Osteoblast (primary cell): ENCODE results near the gene CIITA. TPM values are rescaled to one million over a fixed set of nuclear protein-coding genes. Genes with fewer than 3 reads are reported as not detected.
A peak's percentile ranks its signal among the peaks of the same experiment; 100 is the strongest.

Experiments used
- DNase-seq: peaks from one replicate; pipeline ENCODE4 v3.0.0; 2011; ENCODE audit warnings: low spot score, mixed read lengths; ENCODE audit not compliant: insufficient read length; ENCODE audit errors: missing footprints
- H2AFZ ChIP-seq: 2 replicates; pipeline ENCODE4 v1.6.0; 2011; ENCODE audit warnings: mild to moderate bottlenecking, low read length
- H3K27ac ChIP-seq: 2 replicates; pipeline ENCODE4 v1.5.1; 2011; ENCODE audit warnings: mild to moderate bottlenecking, low read depth, low read length, moderate library complexity
- H3K27me3 ChIP-seq: 2 replicates; pipeline ENCODE4 v1.6.0; 2012; ENCODE audit warnings: mild to moderate bottlenecking, control low read depth, inconsistent platforms, low read length, moderate library complexity; ENCODE audit not compliant: insufficient read depth
- H3K36me3 ChIP-seq: 2 replicates; pipeline ENCODE4 v1.5.1; 2011; ENCODE audit warnings: mild to moderate bottlenecking, low read length, control low read depth, moderate library complexity; ENCODE audit not compliant: insufficient read depth
- H3K4me1 ChIP-seq: 2 replicates; pipeline ENCODE4 v1.5.1; 2011; ENCODE audit warnings: mild to moderate bottlenecking, low read length, control low read depth, moderate library complexity; ENCODE audit not compliant: insufficient read depth
- H3K4me2 ChIP-seq: 2 replicates; pipeline ENCODE4 v1.6.0; 2011; ENCODE audit warnings: mild to moderate bottlenecking, low read length; ENCODE audit not compliant: insufficient read depth
- H3K4me3 ChIP-seq: fragments of 200-600 bp; sonication (generic); 3 replicates; pipeline ENCODE4 v1.5.1; 2012; ENCODE audit warnings: mild to moderate bottlenecking, low read length, inconsistent platforms; ENCODE audit not compliant: insufficient read depth
- H3K79me2 ChIP-seq: 2 replicates; pipeline ENCODE4 v1.6.0; 2012; ENCODE audit warnings: mild to moderate bottlenecking, low read length, control low read depth, inconsistent platforms; ENCODE audit not compliant: insufficient read depth
- H3K9me3 ChIP-seq: 2 replicates; pipeline ENCODE4 v1.5.1; 2011; ENCODE audit warnings: low read depth, low read length, control low read depth
- H4K20me1 ChIP-seq: 2 replicates; pipeline ENCODE4 v1.6.0; 2012; ENCODE audit warnings: mild to moderate bottlenecking, low read length, control low read depth; ENCODE audit not compliant: insufficient read depth
- total RNA-seq: library from RNA; depleted of rRNA; stranded (reverse); fragments of >200 nt; gene quantifications from 2 replicates; pipeline ENCODE4 v1.2.3, GENCODE V29; 2012
- TF ChIP-seq, protein P1 (sequence below): IDR thresholded peaks from 2 replicates; pipeline ENCODE4 v1.5.1; 2011; ENCODE audit warnings: mild to moderate bottlenecking, low read depth, low read length, moderate library complexity; ENCODE audit errors: extremely low read depth

The CIITA gene
- total RNA-seq, 1 donor, result 2.5 TPM

DNA sequence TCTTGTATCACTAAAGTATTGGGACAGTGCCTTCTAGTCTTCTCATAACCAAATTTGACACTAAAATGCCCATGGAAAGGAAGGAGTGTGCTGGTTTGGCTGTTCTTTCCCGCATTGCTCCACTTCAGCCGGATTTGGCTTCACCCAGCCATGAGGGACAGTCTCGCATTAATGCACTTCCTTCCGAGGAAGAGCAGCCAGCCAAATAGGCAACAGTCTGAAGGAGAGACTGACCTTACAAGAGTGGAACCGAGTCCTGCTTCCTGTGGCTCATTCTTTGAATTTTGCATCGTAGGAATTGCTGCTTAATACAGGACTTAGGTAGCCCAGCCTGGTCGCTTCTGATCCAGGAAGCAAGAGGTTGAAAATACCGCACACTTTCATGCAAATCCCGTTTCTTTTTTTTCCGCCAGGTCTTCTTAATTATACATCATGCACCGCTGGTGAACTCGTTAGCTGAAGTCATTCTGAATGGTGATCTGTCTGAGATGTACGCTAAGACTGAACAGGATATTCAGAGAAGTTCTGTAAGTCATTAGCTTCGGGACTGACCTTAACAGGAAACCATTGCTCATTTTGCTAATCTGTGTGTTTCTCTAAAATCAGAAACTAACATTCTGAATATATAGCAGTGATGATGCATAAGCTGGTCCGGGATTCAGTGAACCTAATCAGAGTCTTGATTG is 105.6 kb downstream of the CIITA start:
- no peaks in the 10 kb centered on the region for H3K79me2 ChIP-seq
- no peaks in the 10 kb centered on the region for H3K9me3 ChIP-seq
- H3K4me2 ChIP-seq, result no peak overlapping the region
- peaks cover 8% of the 10 kb centered on the region for H3K4me1 ChIP-seq
- TF ChIP-seq, protein P1, sequence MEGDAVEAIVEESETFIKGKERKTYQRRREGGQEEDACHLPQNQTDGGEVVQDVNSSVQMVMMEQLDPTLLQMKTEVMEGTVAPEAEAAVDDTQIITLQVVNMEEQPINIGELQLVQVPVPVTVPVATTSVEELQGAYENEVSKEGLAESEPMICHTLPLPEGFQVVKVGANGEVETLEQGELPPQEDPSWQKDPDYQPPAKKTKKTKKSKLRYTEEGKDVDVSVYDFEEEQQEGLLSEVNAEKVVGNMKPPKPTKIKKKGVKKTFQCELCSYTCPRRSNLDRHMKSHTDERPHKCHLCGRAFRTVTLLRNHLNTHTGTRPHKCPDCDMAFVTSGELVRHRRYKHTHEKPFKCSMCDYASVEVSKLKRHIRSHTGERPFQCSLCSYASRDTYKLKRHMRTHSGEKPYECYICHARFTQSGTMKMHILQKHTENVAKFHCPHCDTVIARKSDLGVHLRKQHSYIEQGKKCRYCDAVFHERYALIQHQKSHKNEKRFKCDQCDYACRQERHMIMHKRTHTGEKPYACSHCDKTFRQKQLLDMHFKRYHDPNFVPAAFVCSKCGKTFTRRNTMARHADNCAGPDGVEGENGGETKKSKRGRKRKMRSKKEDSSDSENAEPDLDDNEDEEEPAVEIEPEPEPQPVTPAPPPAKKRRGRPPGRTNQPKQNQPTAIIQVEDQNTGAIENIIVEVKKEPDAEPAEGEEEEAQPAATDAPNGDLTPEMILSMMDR, result no peak
- DNase-seq, result no peak
- H3K36me3 ChIP-seq, result peaks cover 9% of the 10 kb centered on the region
- H2AFZ ChIP-seq, result no peak overlapping the region
- no peak overlapping the region for H3K4me3 ChIP-seq
- H4K20me1 ChIP-seq, result no peaks in the 10 kb centered on the region
- no peak overlapping the region for H3K27ac ChIP-seq
- no peaks in the 10 kb centered on the region for H3K27me3 ChIP-seq

DNA sequence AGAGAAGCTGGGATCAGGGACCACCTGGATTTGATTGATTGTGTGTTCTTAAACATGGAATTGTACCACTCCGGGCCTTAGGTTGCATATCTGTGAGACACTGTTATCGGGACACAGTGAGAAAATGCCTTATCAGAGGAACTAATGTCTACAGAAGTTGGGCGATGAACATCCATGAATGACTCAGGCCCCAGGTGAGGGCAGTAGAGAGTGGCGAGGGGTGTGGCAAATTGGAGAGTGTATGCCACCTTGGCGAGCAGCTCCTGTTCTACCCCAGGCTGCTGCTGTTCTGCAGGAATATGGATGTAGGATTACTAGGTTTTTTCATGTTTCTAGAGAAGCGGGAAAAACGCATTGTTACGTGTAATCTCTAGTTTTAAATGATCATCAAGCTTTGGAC is 106.2 kb downstream of the CIITA start:
- H3K4me2 ChIP-seq, result no peak overlapping the region

DNA sequence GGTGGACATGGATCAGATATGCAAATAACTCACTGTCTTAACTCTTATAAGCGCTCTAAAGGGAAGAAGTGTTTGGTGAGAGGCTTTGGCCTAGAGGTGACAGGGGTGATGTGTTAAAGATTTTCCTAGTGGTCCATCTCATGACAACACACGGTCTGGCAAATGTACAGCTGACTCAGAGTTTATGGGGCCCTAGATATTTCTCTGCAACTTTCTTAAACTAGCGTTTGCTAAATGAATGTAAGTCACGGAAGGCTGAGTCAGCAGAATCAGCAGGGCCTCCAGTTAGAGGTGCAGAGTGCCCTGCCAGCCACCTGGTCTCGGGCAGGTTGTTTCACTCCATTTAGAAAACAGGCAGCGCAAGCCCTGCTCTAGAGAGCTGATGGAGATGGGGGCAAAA is 107.5 kb downstream of the CIITA start:
- TF ChIP-seq, protein P1, result no peak
- H3K36me3 ChIP-seq, result peaks cover 9% of the 10 kb centered on the region
- H3K27ac ChIP-seq, result peak overlapping the region; percentile 20
- DNase-seq, result peak; percentile 87
- no peaks in the 10 kb centered on the region for H3K9me3 ChIP-seq
- no peaks in the 10 kb centered on the region for H3K79me2 ChIP-seq
- H3K4me3 ChIP-seq, result no peak overlapping the region
- H4K20me1 ChIP-seq, result no peaks in the 10 kb centered on the region
- no peak overlapping the region for H2AFZ ChIP-seq
- H3K4me1 ChIP-seq, result peaks cover 12% of the 10 kb centered on the region
- H3K27me3 ChIP-seq, result no peaks in the 10 kb centered on the region
- no peak overlapping the region for H3K4me2 ChIP-seq

More for the DNA sequence above, 106.2 kb downstream of the CIITA start:
- H3K27ac ChIP-seq, result no peak overlapping the region
- no peaks in the 10 kb centered on the region for H3K79me2 ChIP-seq
- DNase-seq, result no peak
- no peak overlapping the region for H3K4me3 ChIP-seq
- H4K20me1 ChIP-seq, result no peaks in the 10 kb centered on the region
- TF ChIP-seq, protein P1, result no peak
- H3K36me3 ChIP-seq, result peaks cover 5% of the 10 kb centered on the region
- no peaks in the 10 kb centered on the region for H3K27me3 ChIP-seq
- peaks cover 8% of the 10 kb centered on the region for H3K4me1 ChIP-seq
- H2AFZ ChIP-seq, result no peak overlapping the region
- H3K9me3 ChIP-seq, result no peaks in the 10 kb centered on the region

Other genes with a start within 250 kb of the CIITA start
- 0.29 and 0.36 TPM in 2 replicates for gene TEKT5, start 182.3 kb upstream of the CIITA start, total RNA-seq
- gene NUBP1, start 133.4 kb upstream of the CIITA start, total RNA-seq, result 19.5 and 20.0 TPM in 2 replicates
- gene TVP23A, start 58.4 kb upstream of the CIITA start, total RNA-seq, result under 0.01 TPM in 1 of 2 replicates, not detected in the other
- gene DEXI, start 65.3 kb downstream of the CIITA start, total RNA-seq, result 32.7 and 34.0 TPM in 2 replicates
- 18.9 and 25.7 TPM in 2 replicates for gene CLEC16A, start 67.4 kb downstream of the CIITA start, total RNA-seq